ENCODE data around the gene NRIP1.

The NRIP1 gene

GRCh38 chr21:15004721-15005370 is 60.0 kb downstream of the NRIP1 start:
- DNase-seq: no peak

GRCh38 chr21:15003463-15004135 is 61.2 kb downstream of the NRIP1 start:
- DNase-seq: no peak

- no peak for DNase-seq
These were observed 62.8 kb downstream of the NRIP1 start for GRCh38 chr21:15001857-15002606.

- no peak for DNase-seq
These were observed 63.7 kb downstream of the NRIP1 start for GRCh38 chr21:15001113-15001512.

GRCh38 chr21:15000081-15000480 is 64.7 kb downstream of the NRIP1 start:
- no peak for DNase-seq

GRCh38 chr21:14998784-14999183 is 66.0 kb downstream of the NRIP1 start:
- no peak for DNase-seq

- no peak for DNase-seq
These were observed 66.5 kb downstream of the NRIP1 start for GRCh38 chr21:14998336-14998735.

- no peak for DNase-seq
These were observed 68.9 kb downstream of the NRIP1 start for GRCh38 chr21:14995695-14996490.

GRCh38 chr21:14995226-14995625 is 69.6 kb downstream of the NRIP1 start:
- DNase-seq: no peak

GRCh38 chr21:14993115-14993514 is 71.7 kb downstream of the NRIP1 start:
- DNase-seq: no peak

GRCh38 chr21:14991957-14992356 is 72.8 kb downstream of the NRIP1 start:
- no peak for DNase-seq

- DNase-seq: no peak
These were observed 75.4 kb downstream of the NRIP1 start for GRCh38 chr21:14989359-14989758.

- no peak for DNase-seq
These were observed 76.0 kb downstream of the NRIP1 start for GRCh38 chr21:14988760-14989159.

GRCh38 chr21:14987370-14988170 is 77.2 kb downstream of the NRIP1 start:
- DNase-seq: no peak

GRCh38 chr21:14985306-14985705 is 79.5 kb downstream of the NRIP1 start:
- no peak for DNase-seq

GRCh38 chr21:14982336-14982735 is 82.5 kb downstream of the NRIP1 start:
- DNase-seq: no peak

GRCh38 chr21:14981246-14981645 is 83.6 kb downstream of the NRIP1 start:
- no peak for DNase-seq

- DNase-seq: no peak
These were observed 85.5 kb downstream of the NRIP1 start for GRCh38 chr21:14979264-14979663.

- DNase-seq: no peak
These were observed 87.0 kb downstream of the NRIP1 start for GRCh38 chr21:14977814-14978213.

- DNase-seq: no peak
These were observed 89.5 kb downstream of the NRIP1 start for GRCh38 chr21:14975136-14975919.

GRCh38 chr21:14972678-14973077 is 92.1 kb downstream of the NRIP1 start:
- no peak for DNase-seq

- no peak for DNase-seq
These were observed 96.0 kb downstream of the NRIP1 start for GRCh38 chr21:14968821-14969220.
